Measurements from ENCODE around the gene CXCL6. TPM values are rescaled to one million over a fixed set of nuclear protein-coding genes. Genes with fewer than 3 reads are reported as not detected.
A peak's percentile ranks its signal among the peaks of the same experiment; 100 is the strongest.

The CXCL6 gene
- polyA plus RNA-seq, 3 donors = not detected

- Histone ChIP-seq H3K27me3 (ENCODE audit: control insufficient read depth in 2 of 2, insufficient read depth in 2 of 2, low read length in 2 of 2) (no peaks in the 10 kb centered on the region), H4K20me1 (ENCODE audit: insufficient read depth, low read length) (no peaks in the 10 kb centered on the region)
- peak overlapping the region in 5 of 7 donors; percentile 24 to 68 (median 53) for H3K27ac Mint-ChIP-seq
Measured at GRCh38 chr4:73870768-73871167, 34.3 kb downstream of the CXCL6 start.

DNA sequence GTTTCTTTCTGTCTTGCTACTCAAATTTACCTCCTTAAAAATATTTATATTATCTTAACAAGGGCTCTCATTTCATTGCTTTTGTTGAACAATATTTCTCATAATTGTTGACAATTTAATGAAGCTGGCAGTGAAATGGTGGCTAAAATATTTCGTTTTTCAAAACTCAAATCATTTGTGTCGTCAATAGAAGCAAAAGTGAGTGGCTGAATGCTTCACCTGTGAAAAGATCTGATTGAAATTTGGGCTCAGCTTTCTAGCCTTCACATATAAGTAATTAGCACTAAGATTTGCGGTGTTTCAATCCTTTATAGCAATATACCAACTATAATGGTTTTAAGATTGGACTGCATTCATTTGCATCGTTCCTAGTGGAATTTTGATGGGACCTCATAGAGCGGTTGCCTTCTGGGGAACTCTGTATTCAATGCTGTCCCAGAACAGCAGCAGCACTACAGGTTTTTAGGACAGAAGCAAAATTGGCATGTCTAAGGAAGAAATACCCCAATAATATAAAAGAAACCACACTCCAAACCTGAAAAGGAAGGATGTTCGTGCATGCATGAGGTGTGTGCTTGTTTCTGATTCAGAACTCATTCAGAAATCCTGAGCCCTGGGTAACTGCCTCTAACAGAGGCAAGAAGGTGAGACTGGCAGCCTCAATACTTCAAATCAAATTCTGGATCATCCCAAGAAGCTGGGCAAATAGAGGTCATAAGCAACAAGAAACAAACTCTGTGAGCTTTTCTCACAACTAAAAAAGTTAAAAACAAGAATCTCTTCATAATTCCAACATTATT lies 35.2 kb downstream of the CXCL6 start:
- no peaks in the 10 kb centered on the region for H3K9me3 ChIP-seq (replicated peaks in 1 of 2; ENCODE audit: control insufficient read depth in 1 of 2, insufficient read depth in 1 of 2, low read length in 2 of 2)
- no peaks in the 10 kb centered on the region for H4K20me1 ChIP-seq (ENCODE audit: insufficient read depth, low read length)
- intact Hi-C loops (cut with micrococcal nuclease) = no loop called here
- TF ChIP-seq, protein P1, sequence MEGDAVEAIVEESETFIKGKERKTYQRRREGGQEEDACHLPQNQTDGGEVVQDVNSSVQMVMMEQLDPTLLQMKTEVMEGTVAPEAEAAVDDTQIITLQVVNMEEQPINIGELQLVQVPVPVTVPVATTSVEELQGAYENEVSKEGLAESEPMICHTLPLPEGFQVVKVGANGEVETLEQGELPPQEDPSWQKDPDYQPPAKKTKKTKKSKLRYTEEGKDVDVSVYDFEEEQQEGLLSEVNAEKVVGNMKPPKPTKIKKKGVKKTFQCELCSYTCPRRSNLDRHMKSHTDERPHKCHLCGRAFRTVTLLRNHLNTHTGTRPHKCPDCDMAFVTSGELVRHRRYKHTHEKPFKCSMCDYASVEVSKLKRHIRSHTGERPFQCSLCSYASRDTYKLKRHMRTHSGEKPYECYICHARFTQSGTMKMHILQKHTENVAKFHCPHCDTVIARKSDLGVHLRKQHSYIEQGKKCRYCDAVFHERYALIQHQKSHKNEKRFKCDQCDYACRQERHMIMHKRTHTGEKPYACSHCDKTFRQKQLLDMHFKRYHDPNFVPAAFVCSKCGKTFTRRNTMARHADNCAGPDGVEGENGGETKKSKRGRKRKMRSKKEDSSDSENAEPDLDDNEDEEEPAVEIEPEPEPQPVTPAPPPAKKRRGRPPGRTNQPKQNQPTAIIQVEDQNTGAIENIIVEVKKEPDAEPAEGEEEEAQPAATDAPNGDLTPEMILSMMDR (IDR thresholded peaks at IDR 0.05) = no peak
- Mint-ChIP-seq H3K27me3 (ENCODE audit: low read depth in 3 of 3) (peaks cover 0 to 6% (median 2%) of the 10 kb centered on the region in 3 donors), H3K36me3 (no peaks in the 10 kb centered on the region), H3K27ac (peak overlapping the region in 3 of 7 donors; percentile 30 to 98 (median 50)), H3K9me3 (peaks cover 6 to 14% (median 9%) of the 10 kb centered on the region in 7 donors), H3K4me3 (no peak overlapping the region), H3K4me1 (peaks cover 58% of the 10 kb centered on the region)
- H3K9ac ChIP-seq (ENCODE audit: insufficient read depth, low read length, poor library complexity, severe bottlenecking) = no peak overlapping the region
- no peaks in the 10 kb centered on the region for H3K27me3 ChIP-seq (ENCODE audit: control insufficient read depth in 2 of 2, insufficient read depth in 2 of 2, low read length in 2 of 2)
- H3K27ac ChIP-seq (ENCODE audit: low read depth in 1 of 2, low read length in 2 of 2) = peak overlapping the region in 1 of 2 donors; percentile 92
- peaks cover 4% of the 10 kb centered on the region for H3K79me2 ChIP-seq (ENCODE audit: insufficient read depth, low read length)
- no peaks in the 10 kb centered on the region for H3K36me3 ChIP-seq (replicated peaks in 1 of 2; ENCODE audit: control insufficient read depth in 1 of 2, insufficient read depth in 2 of 2, low read length in 2 of 2)
- peaks cover 52 to 70% of the 10 kb centered on the region in 2 donors for H3K4me1 ChIP-seq (ENCODE audit: control insufficient read depth in 1 of 2, insufficient read depth in 2 of 2, low read length in 2 of 2)
- WGBS (ENCODE audit: insufficient coverage) = 100% methylated on average over 2 of the region's 6 CpGs
- no peak overlapping the region for H3K4me3 ChIP-seq (replicated peaks in 1 of 3; ENCODE audit: low read depth in 2 of 3, low read length in 3 of 3)
- H3K4me2 ChIP-seq (replicated peaks; ENCODE audit: extremely low read depth, low read length, poor library complexity, severe bottlenecking) = no peak overlapping the region
- no peak overlapping the region for H2AFZ ChIP-seq (ENCODE audit: insufficient read depth, low read depth, low read length, poor library complexity, severe bottlenecking)
- DNase-seq = no peak

More at GRCh38 chr4:73870768-73871167, 34.3 kb downstream of the CXCL6 start:
- DNase-seq = no peak
- Mint-ChIP-seq H3K9me3 (peaks cover 6 to 14% (median 9%) of the 10 kb centered on the region in 7 donors), H3K36me3 (peaks cover 0 to under 1% of the 10 kb centered on the region in 2 donors), H3K4me1 (peaks cover 58% of the 10 kb centered on the region), H3K27me3 (ENCODE audit: low read depth in 3 of 3) (peaks cover 0 to 6% (median 2%) of the 10 kb centered on the region in 3 donors), H3K4me3 (no peak overlapping the region)
- H3K27ac ChIP-seq (ENCODE audit: low read depth in 1 of 2, low read length in 2 of 2) = no peak overlapping the region
- H3K79me2 ChIP-seq (ENCODE audit: insufficient read depth, low read length) = peaks cover 4% of the 10 kb centered on the region
- peaks cover 52 to 71% of the 10 kb centered on the region in 2 donors for H3K4me1 ChIP-seq (ENCODE audit: control insufficient read depth in 1 of 2, insufficient read depth in 2 of 2, low read length in 2 of 2)
- intact Hi-C loops (cut with micrococcal nuclease) = no loop called here
- 100% methylated on average over 1 of the region's 1 CpG for WGBS (ENCODE audit: insufficient coverage)
- no peak overlapping the region for H3K4me2 ChIP-seq (replicated peaks; ENCODE audit: extremely low read depth, low read length, poor library complexity, severe bottlenecking)
- H3K9ac ChIP-seq (ENCODE audit: insufficient read depth, low read length, poor library complexity, severe bottlenecking) = no peak overlapping the region
- H2AFZ ChIP-seq (ENCODE audit: insufficient read depth, low read depth, low read length, poor library complexity, severe bottlenecking) = no peak overlapping the region
- H3K9me3 ChIP-seq (replicated peaks in 1 of 2; ENCODE audit: control insufficient read depth in 1 of 2, insufficient read depth in 1 of 2, low read length in 2 of 2) = no peaks in the 10 kb centered on the region
- H3K36me3 ChIP-seq (replicated peaks in 1 of 2; ENCODE audit: control insufficient read depth in 1 of 2, insufficient read depth in 2 of 2, low read length in 2 of 2) = no peaks in the 10 kb centered on the region
- no peak overlapping the region for H3K4me3 ChIP-seq (replicated peaks in 1 of 3; ENCODE audit: low read depth in 2 of 3, low read length in 3 of 3)
- TF ChIP-seq, protein P1 (IDR thresholded peaks at IDR 0.05) = no peak
